Measurements from ENCODE around the gene SSPN.
"Not testable (repeated sequence)": the region's sequence is repeated elsewhere in the genome, so short reads cannot be mapped to it uniquely, and the experiment has no call there.

The SSPN gene

GRCh38 chr12:26226629-26227360, 31.4 kb downstream of the SSPN start:
- peak in 47 of 56 donors; percentile 22 to 87 (median 60) for DNase-seq

- no peak for DNase-seq
Measured at GRCh38 chr12:26227361-26227745, 32.0 kb downstream of the SSPN start.

- no peak for DNase-seq
Measured at GRCh38 chr12:26229910-26230309, 34.5 kb downstream of the SSPN start.

GRCh38 chr12:26231470-26231869, 36.1 kb downstream of the SSPN start:
- DNase-seq = no peak

- DNase-seq = no peak
Measured at GRCh38 chr12:26231921-26232320, 36.5 kb downstream of the SSPN start.

- no peak for DNase-seq
Measured at GRCh38 chr12:26233631-26234030, 38.3 kb downstream of the SSPN start.

GRCh38 chr12:26235465-26235864, 40.1 kb downstream of the SSPN start:
- not testable (repeated sequence) for DNase-seq

GRCh38 chr12:26238341-26239121, 43.2 kb downstream of the SSPN start:
- no peak for DNase-seq

GRCh38 chr12:26239122-26239851, 43.9 kb downstream of the SSPN start:
- DNase-seq = peak in 47 of 56 donors; percentile 16 to 89 (median 56)

GRCh38 chr12:26239852-26240815, 44.8 kb downstream of the SSPN start:
- DNase-seq = peak in 1 of 56 donors; percentile 42

GRCh38 chr12:26241080-26241479, 45.7 kb downstream of the SSPN start:
- no peak for DNase-seq

- DNase-seq = no peak
Measured at GRCh38 chr12:26242683-26243082, 47.3 kb downstream of the SSPN start.

- no peak for DNase-seq
Measured at GRCh38 chr12:26244503-26244902, 49.1 kb downstream of the SSPN start.

GRCh38 chr12:26245175-26245942, 50.0 kb downstream of the SSPN start:
- no peak for DNase-seq

- DNase-seq = no peak
Measured at GRCh38 chr12:26246483-26247164, 51.3 kb downstream of the SSPN start.

- no peak for DNase-seq
Measured at GRCh38 chr12:26247873-26248272, 52.5 kb downstream of the SSPN start.

GRCh38 chr12:26250801-26251200, 55.4 kb downstream of the SSPN start:
- no peak for DNase-seq

- no peak for DNase-seq
Measured at GRCh38 chr12:26251600-26251999, 56.2 kb downstream of the SSPN start.

GRCh38 chr12:26252946-26253345, 57.6 kb downstream of the SSPN start:
- DNase-seq = no peak

Measured in nucleus accumbens (tissue), 56 donors.